Measurements from ENCODE around the gene BCL2L14.

BCL2L14 gene

DNA sequence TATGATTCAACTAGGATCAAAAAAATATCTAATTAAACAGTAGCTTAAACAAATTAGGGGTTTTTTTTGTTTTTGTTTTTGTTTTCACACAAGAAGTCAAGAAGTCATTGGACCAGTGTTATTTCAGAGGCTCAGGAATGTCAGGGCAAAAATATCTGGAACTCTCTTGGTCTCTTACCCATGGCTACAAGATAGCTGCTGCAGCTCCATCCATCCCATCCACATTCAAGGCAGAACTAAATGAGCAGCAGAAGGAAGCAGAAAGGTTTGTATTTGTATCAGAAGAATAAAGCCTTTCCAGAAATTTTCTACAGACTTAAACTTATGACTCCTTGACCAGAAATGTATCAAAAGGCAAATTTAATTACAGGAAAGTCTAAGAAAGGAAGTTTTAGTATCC, 33.8 kb upstream of the BCL2L14 start:
- H3K4me3 ChIP-seq (ENCODE audit: low read length): no peak overlapping the region
- no peak for DNase-seq (ENCODE audit: low read depth)
- TF ChIP-seq, protein P1, sequence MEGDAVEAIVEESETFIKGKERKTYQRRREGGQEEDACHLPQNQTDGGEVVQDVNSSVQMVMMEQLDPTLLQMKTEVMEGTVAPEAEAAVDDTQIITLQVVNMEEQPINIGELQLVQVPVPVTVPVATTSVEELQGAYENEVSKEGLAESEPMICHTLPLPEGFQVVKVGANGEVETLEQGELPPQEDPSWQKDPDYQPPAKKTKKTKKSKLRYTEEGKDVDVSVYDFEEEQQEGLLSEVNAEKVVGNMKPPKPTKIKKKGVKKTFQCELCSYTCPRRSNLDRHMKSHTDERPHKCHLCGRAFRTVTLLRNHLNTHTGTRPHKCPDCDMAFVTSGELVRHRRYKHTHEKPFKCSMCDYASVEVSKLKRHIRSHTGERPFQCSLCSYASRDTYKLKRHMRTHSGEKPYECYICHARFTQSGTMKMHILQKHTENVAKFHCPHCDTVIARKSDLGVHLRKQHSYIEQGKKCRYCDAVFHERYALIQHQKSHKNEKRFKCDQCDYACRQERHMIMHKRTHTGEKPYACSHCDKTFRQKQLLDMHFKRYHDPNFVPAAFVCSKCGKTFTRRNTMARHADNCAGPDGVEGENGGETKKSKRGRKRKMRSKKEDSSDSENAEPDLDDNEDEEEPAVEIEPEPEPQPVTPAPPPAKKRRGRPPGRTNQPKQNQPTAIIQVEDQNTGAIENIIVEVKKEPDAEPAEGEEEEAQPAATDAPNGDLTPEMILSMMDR (IDR thresholded peaks at IDR 0.05; ENCODE audit: insufficient read depth, low read depth, low read length, missing control alignments): no peak

DNA sequence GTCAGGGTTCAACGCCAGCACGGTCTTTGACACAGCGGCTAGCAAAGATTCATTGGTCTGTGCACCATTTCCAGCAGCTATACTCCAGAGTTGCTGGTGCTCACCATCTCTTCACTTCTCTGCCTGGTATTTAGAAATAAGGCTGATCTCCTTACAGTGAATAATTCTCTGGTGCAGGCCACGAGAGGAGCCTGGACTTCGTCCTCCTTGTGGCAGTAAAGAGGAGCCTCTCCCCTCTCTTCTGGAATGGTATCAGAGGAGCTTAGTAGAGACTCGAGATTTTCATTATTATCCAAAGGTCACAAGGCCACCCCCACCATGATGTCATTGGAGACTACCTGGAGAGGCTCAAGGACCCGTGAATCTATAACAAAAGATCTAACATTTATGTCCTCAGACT, 30.8 kb upstream of the BCL2L14 start:
- DNase-seq (ENCODE audit: low read depth): no peak
- TF ChIP-seq, protein P1 (IDR thresholded peaks at IDR 0.05; ENCODE audit: insufficient read depth, low read depth, low read length, missing control alignments): no peak
- no peak overlapping the region for H3K4me3 ChIP-seq (ENCODE audit: low read length)

- H3K4me3 ChIP-seq (ENCODE audit: low read length): no peak overlapping the region
- TF ChIP-seq, protein P1 (IDR thresholded peaks at IDR 0.05; ENCODE audit: insufficient read depth, low read depth, low read length, missing control alignments): no peak
- peak; percentile 83 for DNase-seq (ENCODE audit: low read depth)
These were observed 24.3 kb upstream of the BCL2L14 start for GRCh38 chr12:12046401-12046800.

- TF ChIP-seq, protein P1 (IDR thresholded peaks at IDR 0.05; ENCODE audit: insufficient read depth, low read depth, low read length, missing control alignments): no peak
- no peak overlapping the region for H3K4me3 ChIP-seq (ENCODE audit: low read length)
- no peak for DNase-seq (ENCODE audit: low read depth)
These were observed 23.1 kb upstream of the BCL2L14 start for GRCh38 chr12:12047682-12048081.

- no peak overlapping the region for H3K4me3 ChIP-seq (ENCODE audit: low read length)
- no peak for DNase-seq (ENCODE audit: low read depth)
- TF ChIP-seq, protein P1 (IDR thresholded peaks at IDR 0.05; ENCODE audit: insufficient read depth, low read depth, low read length, missing control alignments): no peak
These were observed 22.5 kb upstream of the BCL2L14 start for GRCh38 chr12:12048266-12048665.

- H3K4me3 ChIP-seq (ENCODE audit: low read length): no peak overlapping the region
- DNase-seq (ENCODE audit: low read depth): no peak
- TF ChIP-seq, protein P1 (IDR thresholded peaks at IDR 0.05; ENCODE audit: insufficient read depth, low read depth, low read length, missing control alignments): no peak
These were observed 22.0 kb upstream of the BCL2L14 start for GRCh38 chr12:12048714-12049113.

DNA sequence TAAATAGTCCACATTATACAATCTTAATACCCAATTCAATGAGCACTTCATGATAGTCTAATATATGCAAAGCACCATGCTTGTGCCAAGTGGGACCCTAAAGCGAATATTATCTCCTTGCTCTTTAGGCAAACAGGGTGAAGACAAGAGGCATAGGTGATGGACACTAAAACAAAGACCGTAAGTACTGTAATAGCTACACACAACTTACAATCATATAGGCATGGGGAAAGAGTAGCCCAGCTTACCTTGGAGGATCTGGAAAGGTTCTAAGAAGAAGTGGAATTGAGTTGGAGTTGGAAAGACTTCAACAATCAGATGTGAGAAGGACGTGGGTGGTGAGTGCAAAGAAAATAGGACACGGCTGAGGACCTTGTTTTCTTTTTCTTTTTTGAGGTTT, 19.1 kb upstream of the BCL2L14 start:
- no peak overlapping the region for H3K4me3 ChIP-seq (ENCODE audit: low read length)
- TF ChIP-seq, protein P1 (IDR thresholded peaks at IDR 0.05; ENCODE audit: insufficient read depth, low read depth, low read length, missing control alignments): no peak
- DNase-seq (ENCODE audit: low read depth): no peak
